Esophagus mucosa (tissue), 1 donor: ENCODE measurements around the gene HADH. TPM values are rescaled to one million over a fixed set of nuclear protein-coding genes. Genes with fewer than 3 reads are reported as not detected.
A peak's percentile ranks its signal among the peaks of the same experiment; 100 is the strongest.
"Not testable (repeated sequence)": the region's sequence is repeated elsewhere in the genome, so short reads cannot be mapped to it uniquely, and the experiment has no call there.

Experiments
- ATAC-seq: fragments of 200-7000 bp; cut with Tn5 transposase; one replicate; pipeline ENCODE4 v1.9.1; 2020
- total RNA-seq: library from RNA; stranded (reverse); gene quantifications from one replicate; pipeline ENCODE4 v1.2.4, GENCODE V29; 2023
- donor health status: DM: yes; HTN: yes; CAD: no.

HADH gene
- total RNA-seq = 32.8 TPM

GRCh38 chr4:107989537-107990386 is at the start of gene HADH:
Gene HADH, plus strand, starts transcription at chr4:107989889. Its CDS starts 44 bp downstream, at chr4:107989933.
- ATAC-seq = peak; percentile 100

GRCh38 chr4:107945809-107946208 is 43.9 kb upstream of the HADH start:
- no peak for ATAC-seq

- ATAC-seq = no peak
These were observed 38.7 kb upstream of the HADH start for GRCh38 chr4:107950746-107951540.

GRCh38 chr4:107951551-107951950 is 38.1 kb upstream of the HADH start:
- no peak for ATAC-seq

GRCh38 chr4:107956011-107956410 is 33.7 kb upstream of the HADH start:
- no peak for ATAC-seq

- no peak for ATAC-seq
These were observed 22.8 kb upstream of the HADH start for GRCh38 chr4:107966903-107967302.

GRCh38 chr4:107967519-107967918 is 22.2 kb upstream of the HADH start:
- ATAC-seq = not testable (repeated sequence)

- ATAC-seq = not testable (repeated sequence)
These were observed 21.8 kb upstream of the HADH start for GRCh38 chr4:107967921-107968320.

GRCh38 chr4:107970063-107970798 is 19.5 kb upstream of the HADH start:
- no peak for ATAC-seq

- no peak for ATAC-seq
These were observed 17.1 kb upstream of the HADH start for GRCh38 chr4:107972605-107973004.

- ATAC-seq = no peak
These were observed 15.2 kb upstream of the HADH start for GRCh38 chr4:107974523-107974922.

- no peak for ATAC-seq
These were observed 12.2 kb upstream of the HADH start for GRCh38 chr4:107977482-107977881.

GRCh38 chr4:107977966-107978705 is 11.6 kb upstream of the HADH start:
- no peak for ATAC-seq

- no peak for ATAC-seq
These were observed 10.8 kb upstream of the HADH start for GRCh38 chr4:107978716-107979451.

- ATAC-seq = no peak
These were observed 1.6 kb upstream of the HADH start for GRCh38 chr4:107987916-107988762.

GRCh38 chr4:107988763-107989035 is 990 bp upstream of the HADH start:
- ATAC-seq = no peak

- ATAC-seq = no peak
These were observed 540 bp upstream of the HADH start for GRCh38 chr4:107989162-107989536.

- no peak for ATAC-seq
These were observed 2.4 kb downstream of the HADH start for GRCh38 chr4:107991945-107992630.

GRCh38 chr4:107993969-107994368 is 4.3 kb downstream of the HADH start:
- no peak for ATAC-seq

- no peak for ATAC-seq
These were observed 5.2 kb downstream of the HADH start for GRCh38 chr4:107994894-107995293.
